ENCODE results near the gene NGEF.
A peak's percentile ranks its signal among the peaks of the same experiment; 100 is the strongest.
"Not testable (repeated sequence)": the region's sequence is repeated elsewhere in the genome, so short reads cannot be mapped to it uniquely, and the experiment has no call there.

Gene NGEF, protein sequence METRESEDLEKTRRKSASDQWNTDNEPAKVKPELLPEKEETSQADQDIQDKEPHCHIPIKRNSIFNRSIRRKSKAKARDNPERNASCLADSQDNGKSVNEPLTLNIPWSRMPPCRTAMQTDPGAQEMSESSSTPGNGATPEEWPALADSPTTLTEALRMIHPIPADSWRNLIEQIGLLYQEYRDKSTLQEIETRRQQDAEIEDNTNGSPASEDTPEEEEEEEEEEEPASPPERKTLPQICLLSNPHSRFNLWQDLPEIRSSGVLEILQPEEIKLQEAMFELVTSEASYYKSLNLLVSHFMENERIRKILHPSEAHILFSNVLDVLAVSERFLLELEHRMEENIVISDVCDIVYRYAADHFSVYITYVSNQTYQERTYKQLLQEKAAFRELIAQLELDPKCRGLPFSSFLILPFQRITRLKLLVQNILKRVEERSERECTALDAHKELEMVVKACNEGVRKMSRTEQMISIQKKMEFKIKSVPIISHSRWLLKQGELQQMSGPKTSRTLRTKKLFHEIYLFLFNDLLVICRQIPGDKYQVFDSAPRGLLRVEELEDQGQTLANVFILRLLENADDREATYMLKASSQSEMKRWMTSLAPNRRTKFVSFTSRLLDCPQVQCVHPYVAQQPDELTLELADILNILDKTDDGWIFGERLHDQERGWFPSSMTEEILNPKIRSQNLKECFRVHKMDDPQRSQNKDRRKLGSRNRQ

DNA sequence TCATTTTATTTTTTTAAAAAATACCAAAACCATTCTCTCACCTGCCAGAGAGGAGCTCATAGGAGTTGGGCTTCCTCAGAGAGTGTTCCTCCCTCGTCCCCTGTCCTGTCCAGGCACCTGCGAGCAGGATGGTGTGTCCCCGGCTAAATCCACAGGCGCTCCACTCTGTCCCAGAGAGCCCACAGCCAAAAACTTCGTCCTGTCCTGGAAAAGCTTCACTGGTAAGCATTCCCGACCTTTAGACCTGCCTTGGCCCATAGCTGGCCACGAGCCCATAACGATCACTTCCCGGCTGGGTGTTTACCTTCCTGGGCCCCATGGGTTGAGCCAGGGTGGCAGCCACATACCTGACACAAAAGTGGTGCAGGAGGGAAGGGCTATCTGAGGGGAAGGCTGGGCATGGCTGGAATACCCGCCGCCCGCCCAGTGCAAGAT lies at the start of gene NGEF:
TSS of gene NGEF (minus strand) at position 230 of the 435 bp plus-strand sequence. CDS start 38,366 bp downstream, outside the sequence.
- FAIRE-seq: no peak
- no peak for DNase-seq (ENCODE audit: low spot score)

DNA sequence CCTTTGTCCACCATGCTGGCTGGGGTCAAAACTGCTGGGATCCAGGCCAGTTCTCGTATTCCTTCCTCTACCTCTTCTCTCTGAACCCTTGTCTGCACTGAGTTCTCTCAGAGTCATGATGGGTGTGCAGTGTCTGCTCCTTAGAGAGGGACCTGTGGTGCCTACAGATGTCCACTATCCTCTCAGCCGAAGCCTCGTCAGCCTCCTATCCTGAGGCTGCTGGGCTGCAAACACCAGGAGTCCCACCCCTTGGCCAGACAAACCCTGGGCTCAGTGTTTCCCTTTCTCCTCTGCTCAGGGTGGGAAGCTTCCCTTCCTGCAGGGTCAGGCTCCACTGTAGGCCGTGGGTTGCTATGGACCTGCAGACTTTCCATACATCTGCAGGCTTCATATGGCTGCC lies 49.4 kb upstream of the NGEF start:
- no peak for DNase-seq (ENCODE audit: low spot score)
- no peak for FAIRE-seq

DNA sequence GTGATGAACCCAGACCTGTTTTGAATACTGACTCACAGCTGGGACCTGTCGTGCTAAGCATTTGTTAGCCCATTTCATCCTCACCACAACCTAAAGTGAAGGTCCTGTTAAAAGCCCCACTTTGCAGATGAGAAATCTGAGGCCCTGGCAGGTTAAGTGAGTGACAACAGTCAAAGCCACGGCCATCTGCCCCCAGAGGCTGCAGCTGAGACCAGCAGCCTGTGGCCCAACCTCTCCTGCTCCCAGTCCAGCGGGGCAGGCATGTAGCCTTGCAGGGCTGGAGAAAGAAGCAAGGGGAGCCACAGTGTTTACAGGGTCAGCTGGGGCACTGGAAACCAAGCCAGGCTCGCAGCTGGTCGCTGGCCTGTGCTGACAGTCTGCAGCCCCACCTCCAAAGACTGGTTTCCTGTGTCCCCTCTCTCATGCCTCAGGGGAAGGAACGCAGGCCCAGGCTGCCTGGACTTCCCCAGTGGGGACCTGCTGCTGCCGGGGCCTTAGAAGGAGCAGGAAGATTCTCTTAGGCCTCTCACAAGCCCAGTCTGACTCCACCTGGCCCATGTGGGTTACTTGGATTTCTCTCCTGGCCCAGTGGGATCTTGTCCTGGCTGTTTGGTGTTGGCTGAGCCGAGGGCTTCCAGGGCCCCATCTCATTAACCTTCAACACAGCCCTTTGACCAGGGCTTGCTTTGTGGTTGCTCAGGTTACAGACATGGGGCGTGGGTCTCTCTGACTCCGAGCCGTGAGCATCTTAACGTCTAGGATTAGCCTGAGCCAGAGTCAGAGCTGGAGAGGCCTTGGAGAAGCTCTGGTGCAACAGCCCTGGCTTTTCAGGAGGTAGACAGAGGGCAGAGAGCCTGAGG lies 48.8 kb upstream of the NGEF start:
- FAIRE-seq (no peak), DNase-seq (ENCODE audit: low spot score) (no peak)

DNA sequence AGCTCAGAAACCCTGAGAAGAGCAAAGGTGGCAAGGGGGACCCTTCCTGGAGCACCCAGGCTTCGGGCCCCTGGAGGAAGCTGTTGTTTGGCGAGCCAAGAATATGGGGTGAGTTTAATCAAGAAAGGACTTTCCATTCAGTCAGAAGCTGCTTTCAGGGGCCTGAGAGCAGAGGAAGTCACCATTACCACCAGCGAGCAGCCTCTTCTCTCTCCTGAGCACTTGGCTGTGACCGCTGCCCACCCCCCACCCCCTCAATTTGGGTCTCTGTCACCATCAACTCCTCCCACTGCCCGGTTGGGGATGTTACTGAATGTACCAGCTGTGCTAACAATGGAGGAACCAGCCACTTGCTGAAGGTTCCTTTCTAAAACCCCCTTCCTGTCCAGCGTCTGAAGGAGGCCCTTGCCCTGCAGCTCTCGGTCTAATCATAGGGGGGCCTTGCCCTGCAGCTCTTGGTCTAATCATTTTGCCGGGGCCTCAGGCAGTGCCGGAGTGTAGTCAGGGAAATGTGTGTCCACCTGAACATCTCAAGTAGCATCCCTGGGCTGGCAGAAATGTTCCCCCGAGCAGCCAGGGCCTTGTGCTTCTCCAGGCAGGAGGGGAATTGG lies 48.0 kb upstream of the NGEF start:
- FAIRE-seq (no peak), DNase-seq (ENCODE audit: low spot score) (no peak)

DNA sequence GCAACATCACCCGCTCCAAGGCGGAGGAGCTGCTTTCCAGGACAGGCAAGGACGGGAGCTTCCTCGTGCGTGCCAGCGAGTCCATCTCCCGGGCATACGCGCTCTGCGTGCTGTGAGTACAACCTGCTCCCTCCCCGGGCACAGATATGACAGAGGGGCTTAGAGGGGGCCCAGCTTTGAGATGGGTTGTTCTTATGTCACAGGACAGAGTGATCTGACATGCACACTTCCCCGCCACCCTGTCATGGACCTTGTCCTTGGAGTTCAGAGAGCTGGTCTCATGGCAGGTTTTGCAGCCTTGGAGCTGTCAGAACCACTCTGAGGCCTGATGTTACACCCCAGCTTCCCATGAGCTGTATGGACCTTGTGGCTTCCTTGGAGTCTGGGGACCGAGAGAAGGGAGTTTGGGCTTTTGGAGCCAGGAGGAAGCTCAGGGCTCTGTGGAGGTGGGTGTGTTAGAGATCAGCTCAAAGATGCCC lies 47.5 kb upstream of the NGEF start:
- DNase-seq (ENCODE audit: low spot score) (no peak), FAIRE-seq (no peak)

DNA sequence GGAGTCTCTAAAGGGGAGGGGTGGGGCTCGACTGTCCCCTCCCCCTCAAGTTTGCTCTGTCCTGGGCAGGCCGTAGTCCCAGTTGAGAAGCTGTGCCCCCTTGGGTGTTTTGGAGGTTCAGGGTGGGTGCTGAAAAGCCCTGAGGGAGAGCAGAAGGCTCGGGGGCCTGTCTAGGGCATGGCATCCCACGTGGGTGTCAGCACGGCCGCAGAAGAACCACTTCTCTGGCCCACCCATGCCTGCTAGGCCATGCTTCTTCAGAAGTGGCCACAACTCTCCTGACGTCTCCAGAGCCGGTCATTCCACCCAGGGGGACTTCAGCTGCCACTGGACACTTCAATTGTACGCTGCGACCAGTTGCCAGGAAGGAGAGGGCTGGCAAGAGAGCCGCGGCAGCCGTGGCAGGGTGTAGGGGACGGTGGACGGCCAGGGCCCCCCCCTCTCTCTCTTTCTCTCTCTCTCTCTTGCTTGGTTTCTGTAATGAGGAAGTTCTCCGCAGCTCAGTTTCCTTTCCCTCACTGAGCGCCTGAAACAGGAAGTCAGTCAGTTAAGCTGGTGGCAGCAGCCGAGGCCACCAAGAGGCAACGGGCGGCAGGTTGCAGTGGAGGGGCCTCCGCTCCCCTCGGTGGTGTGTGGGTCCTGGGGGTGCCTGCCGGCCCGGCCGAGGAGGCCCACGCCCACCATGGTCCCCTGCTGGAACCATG lies 46.9 kb upstream of the NGEF start, which contains the start of gene INPP5D:
TSS of gene INPP5D (plus strand) at position 546 of the 704 bp plus-strand sequence. CDS start at position 683, 137 bp downstream.
- DNase-seq (ENCODE audit: low spot score): no peak
- FAIRE-seq: no peak

DNA sequence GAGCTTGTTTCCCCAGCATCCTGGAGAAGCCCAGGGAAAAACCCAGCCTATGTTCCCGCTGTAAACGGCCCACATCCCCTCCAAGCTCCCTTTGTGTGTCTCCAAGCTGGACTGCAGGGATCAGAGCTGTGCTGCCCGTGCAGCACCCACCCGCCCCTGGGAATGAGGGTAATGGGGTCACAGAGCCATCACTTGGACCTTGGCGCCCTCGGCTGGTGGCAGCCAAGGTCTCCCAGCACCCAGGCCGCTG lies 46.4 kb upstream of the NGEF start:
- no peak for FAIRE-seq
- no peak for DNase-seq (ENCODE audit: low spot score)

DNA sequence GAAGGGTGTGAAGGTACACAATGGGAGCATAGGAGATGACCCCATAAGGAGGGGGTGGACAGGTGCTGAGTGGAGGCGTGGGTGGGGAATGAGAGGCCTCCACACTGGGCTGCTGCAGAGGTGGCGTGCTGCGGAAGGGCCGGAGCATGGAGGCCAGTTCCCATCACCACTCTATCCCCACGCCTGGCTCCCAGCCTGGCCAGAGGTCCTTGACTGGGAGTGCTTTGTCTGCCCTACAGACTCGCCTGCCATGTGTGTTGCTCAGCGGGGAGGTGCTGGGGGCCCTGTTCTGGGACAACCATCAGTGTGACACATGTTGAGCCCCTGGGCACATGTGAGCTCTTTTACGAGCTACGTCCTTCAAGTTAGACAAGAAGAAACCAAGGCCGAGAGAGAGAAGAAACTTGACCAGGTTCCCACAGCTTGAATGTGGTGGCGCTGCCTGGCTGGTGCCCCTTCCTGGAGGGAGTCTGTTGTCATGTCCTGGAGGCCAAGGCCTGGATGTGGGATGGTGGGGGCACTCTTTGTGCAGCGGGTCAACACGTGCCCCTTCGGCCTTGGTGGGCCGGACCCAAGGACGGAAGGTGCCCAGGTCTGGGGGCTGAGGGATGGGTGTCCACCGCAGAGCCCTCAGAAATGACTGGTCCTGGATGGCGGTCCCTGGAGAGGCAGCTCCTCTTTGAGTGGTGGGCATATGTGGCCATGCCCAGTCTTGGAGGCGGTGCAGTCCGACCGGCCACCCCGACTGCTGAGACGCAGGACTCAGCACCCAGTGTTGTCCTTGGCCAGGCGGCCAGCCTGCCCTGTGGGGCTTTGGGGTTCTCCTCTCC lies 45.9 kb upstream of the NGEF start:
- DNase-seq (ENCODE audit: low spot score): no peak
- no peak for FAIRE-seq

DNA sequence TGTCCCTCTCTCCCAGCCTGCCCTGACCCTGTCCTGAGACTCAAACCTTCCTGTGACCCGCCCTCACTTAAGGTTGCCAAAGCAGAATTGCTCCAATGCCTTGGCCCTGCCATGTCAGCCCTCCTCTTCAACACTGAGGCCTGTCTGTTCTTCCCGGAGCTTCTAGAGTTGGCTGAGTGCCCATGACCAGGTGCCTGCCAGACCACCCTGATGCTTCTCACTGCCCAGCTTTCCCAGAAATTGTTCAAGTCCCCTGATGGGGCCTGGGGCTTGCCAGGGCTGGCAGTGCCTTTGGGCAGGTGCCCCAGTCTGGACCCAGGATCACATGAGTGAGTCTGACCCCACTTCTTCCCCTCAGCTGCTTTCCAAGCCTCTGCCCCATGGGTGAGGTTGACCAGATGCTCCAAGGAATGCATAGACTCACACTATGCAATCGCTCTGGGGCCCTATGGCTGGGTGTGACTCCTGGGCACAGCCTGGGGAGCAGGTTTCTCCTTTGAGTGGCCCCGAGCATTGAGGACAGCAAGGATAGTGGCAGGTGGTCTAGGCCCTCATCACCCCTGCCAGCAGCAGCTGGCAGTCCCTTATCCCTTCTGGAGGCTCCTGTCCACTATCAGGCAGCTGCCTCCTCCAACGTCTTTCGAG lies 44.0 kb upstream of the NGEF start:
- DNase-seq (ENCODE audit: low spot score): no peak
- no peak for FAIRE-seq

DNA sequence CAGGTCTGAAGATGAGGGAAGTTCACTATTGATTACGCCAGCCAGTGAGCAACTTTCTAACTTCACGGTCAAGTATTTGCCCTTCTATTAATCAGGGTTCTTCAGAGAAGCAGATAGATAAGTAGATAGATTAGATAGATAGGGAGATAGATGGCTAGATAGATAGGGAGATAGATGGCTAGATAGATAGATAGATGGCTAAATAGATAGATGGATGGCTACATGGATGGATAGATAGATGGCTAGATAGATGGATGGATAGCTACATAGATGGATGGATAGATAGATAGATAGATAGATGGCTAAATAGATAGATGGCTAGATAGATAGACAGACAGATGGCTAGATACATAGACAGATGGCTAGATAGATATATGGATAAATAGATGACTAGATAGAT lies 42.3 kb upstream of the NGEF start:
- FAIRE-seq (no peak), DNase-seq (ENCODE audit: low spot score) (no peak)

DNA sequence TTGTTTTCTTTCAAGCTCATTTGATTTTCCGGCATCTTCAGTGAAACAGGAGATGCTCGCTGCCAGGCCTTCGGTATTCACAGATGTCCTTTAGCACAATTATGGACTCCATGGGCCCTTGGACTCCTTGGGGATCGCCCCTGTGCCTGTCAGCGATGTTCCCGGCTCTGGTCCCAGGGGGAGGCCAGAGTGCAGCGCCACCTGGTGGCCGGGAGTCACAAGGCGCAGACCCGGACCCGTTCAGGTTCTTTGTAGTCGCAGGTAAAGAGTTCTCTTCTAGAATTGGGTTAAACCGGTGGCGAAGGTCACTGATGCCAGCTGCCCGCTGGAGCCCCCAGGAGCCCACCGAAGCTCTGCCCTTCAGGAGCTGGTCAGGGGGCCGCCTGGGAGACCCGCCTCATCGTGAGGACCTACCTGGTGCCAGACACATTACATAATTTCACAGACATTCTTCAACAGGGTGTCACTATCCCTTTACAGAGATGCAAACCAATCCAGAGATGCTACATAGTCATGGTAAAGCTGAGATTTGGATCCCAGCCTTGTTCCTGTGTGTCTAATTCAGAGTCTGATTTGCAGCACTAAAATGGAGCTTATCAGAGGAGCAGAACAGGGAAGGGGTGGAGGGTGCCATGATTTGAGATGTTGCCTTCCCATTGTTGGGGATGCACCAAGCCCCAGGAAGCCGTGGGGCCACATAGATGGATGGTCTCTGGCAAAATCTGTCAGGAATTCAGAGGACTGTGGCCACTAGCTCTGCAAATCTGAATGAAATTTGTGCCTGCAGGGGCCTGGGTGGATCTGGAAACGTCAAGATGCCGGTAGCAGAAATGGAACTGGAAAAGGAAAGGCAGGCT lies 41.1 kb upstream of the NGEF start:
- DNase-seq (ENCODE audit: low spot score): peak; percentile 89
- no peak for FAIRE-seq

DNA sequence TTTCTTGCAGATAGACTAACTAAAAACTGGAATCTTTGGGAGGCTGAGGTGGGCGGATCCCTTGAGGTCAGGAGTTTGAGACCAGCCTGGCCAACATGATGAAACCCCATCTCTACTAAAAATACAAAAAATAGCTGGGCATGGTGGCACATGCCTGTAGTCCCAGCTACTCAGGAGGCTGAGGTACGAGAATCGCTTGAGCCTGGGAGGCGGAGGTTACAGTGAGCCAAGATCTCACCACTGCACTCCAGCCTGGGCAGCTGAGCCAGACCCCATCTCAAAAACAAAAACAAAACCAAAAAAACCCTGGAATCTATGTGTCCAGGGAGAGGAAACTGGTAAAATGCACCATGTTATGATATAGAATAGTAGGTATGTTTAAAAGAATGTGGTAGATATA lies 39.5 kb upstream of the NGEF start:
- not testable (repeated sequence) for DNase-seq (ENCODE audit: low spot score); FAIRE-seq

DNA sequence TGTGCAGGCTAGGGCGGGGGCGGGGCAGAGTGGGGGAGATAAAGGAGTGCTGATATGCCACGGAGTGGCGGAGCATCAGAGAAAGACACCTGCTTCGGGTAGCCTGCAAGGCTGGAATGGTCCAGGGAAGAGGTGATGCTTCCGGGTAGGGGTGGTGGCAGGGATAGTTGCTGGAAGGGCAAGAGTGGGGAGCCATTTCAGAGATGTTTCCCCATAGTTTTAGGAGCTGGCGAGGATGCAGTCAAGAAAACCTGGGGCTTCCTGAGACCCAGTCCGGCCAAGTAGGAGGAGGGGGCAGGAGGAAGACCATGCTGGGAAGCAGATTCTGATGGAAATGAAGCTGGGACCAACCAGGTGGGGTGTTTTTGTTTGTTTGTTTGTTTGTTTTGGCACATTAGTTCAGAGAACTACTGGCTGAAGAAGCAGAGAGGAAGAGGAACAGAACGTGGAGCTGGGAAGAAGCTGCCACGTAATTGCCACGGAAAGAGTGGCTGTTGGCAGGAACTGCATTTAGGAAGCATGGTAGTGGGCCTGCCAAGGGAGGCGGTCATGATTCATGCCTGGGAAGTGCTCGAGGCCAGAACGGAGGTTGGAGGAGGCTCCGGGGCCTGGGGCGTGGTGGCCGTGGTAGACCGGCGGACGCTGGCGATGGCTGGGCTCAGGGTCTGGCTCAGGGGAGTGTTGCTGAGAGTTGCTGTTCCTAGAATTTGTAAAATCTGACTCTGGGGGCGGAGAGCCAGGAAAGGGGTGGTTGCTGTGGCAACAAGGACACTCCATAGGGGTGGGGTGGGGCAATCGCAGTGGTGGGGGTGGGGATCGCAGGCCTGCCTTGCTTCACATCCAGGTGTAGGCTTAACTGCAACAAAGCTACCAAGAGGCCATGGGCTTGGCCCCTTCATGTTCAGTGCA lies 38.4 kb upstream of the NGEF start:
- no peak for DNase-seq (ENCODE audit: low spot score)

DNA sequence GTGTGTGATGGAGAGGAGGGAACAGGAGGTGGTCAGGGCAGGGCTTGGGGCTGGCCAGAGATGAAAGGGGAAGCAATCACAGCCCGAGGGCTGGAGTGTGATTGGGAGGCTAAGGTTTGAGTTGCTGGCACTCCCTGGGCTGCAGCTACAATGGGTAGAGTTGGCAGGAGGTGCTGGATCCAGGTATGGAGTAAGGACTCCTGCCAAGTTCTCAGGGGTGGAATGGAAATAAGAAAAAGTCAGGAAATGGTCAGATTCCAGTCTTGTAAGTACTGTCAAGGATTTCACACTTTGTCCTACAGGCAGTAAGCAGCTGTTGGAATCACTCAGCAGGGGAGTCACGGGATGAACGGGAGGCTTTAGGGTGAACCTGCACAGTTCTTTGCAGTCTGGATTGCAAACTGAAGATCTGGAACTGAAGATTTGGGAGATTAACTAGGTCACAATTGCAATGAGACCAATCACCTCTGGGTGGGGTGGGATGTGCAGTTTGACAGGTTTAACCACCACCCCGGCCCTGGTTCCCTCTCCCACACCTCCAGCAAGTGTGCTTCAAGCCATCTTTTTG lies 36.2 kb upstream of the NGEF start:
- FAIRE-seq (no peak), DNase-seq (ENCODE audit: low spot score) (no peak)

More for the DNA sequence above, 38.4 kb upstream of the NGEF start:
- FAIRE-seq: no peak

DNA sequence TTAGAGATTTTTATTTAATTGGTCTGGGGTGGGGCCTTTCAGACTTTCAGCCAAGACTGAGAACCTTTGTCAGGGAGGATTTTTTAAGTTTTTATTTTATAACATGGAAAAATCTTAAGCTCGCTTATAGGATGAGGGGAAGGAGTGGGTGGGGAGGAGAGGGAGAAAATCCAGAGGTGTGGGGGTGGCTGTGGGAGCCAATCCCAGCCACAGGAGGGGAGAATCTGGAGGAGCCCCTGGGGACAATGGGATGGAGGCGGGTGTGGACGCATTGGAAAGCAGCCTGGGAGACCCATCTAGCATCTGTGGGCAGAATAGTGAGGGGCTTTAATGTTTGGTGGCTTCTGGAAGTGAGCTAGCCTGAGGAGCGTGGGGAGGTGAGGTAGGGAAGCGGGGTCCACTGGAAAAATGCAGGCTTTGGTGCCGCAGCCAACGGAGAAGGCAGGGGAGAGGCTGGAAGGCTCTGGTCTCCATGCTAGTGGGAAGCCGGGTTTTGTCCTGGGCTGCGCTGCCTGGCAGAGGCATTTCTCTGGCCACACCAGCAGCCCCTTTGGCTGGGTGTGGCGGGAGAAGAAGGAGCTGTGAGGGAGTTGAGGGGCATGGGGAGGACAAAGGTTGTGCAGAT lies 35.6 kb upstream of the NGEF start:
- DNase-seq (ENCODE audit: low spot score) (no peak), FAIRE-seq (no peak)

DNA sequence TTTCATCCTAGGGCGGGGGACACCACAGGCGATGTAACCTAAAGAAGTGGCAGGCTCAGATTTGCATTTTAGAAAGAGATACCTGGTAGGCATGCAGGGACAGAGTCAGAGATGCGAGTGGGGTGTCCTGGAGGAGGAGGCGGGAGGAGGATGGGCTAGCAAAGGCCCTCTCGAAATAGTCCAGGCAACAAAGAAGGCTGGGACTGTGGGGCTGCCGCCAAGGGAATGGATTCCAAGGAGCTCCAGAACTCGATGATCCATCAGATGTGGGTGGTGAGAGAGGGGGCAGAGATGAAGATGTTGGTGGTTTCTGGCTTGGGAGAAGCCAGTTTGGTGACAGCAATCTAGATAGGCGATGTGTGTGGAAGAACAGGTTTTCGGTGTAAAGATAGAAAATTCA lies 34.6 kb upstream of the NGEF start:
- DNase-seq (ENCODE audit: low spot score): no peak
- no peak for FAIRE-seq

DNA sequence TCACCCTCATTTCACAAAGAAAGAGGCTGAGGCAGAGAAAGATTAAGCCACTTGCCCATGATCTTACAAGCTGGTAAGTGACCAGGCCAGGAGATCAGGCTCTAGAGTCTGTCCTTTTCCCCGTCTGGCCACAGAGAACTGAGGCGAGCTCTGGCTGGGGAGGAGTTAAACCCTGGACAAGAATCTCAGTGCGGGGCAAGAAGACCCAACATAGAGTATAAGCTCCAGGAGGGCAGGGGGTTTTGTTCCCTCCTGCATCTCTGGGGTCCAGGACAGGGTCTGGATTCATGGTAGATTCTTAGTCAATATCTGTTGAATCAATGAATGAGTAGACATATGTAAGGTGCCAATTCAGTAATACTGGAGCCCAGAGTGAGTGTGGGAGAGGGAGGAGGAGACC lies 34.1 kb upstream of the NGEF start:
- DNase-seq (ENCODE audit: low spot score) (no peak), FAIRE-seq (no peak)

Measured in urothelium cell line (cell line).